Measurements from ENCODE around the gene TSPAN5.

Gene TSPAN5

GRCh38 chr4:98608356-98608755, 50.1 kb downstream of the TSPAN5 start:
- DNase-seq, result no peak
- intact Hi-C loops (cut with DNase I), result no loop called here

GRCh38 chr4:98606894-98607293, 51.5 kb downstream of the TSPAN5 start:
- intact Hi-C loops (cut with DNase I), result no loop called here
- no peak for DNase-seq

- DNase-seq, result no peak
- intact Hi-C loops (cut with DNase I), result no loop called here
Measured at GRCh38 chr4:98605216-98605615, 53.2 kb downstream of the TSPAN5 start.

- no peak for DNase-seq
- intact Hi-C loops (cut with DNase I), result no loop called here
Measured at GRCh38 chr4:98604723-98605122, 53.7 kb downstream of the TSPAN5 start.

GRCh38 chr4:98603683-98604521, 54.5 kb downstream of the TSPAN5 start:
- intact Hi-C loops (cut with DNase I), result no loop called here
- peak in 15 of 42 donors; percentile 36 to 69 (median 47) for DNase-seq

- no peak for DNase-seq
- intact Hi-C loops (cut with DNase I), result no loop called here
Measured at GRCh38 chr4:98602270-98602669, 56.1 kb downstream of the TSPAN5 start.

- no peak for DNase-seq
- intact Hi-C loops (cut with DNase I), result no loop called here
Measured at GRCh38 chr4:98601708-98602107, 56.7 kb downstream of the TSPAN5 start.

GRCh38 chr4:98599617-98600205, 58.7 kb downstream of the TSPAN5 start:
- DNase-seq, result no peak
- intact Hi-C loops (cut with DNase I), result no loop called here

GRCh38 chr4:98586962-98587354, 71.5 kb downstream of the TSPAN5 start:
- intact Hi-C loops (cut with DNase I), result loop anchor here (10.0 kb wide), 1 partner anchor 68 kb away; the partner anchor contains the start of gene TSPAN5
- DNase-seq, result peak in 39 of 42 donors; percentile 20 to 81 (median 54)

GRCh38 chr4:98586291-98586961, 72.0 kb downstream of the TSPAN5 start:
- intact Hi-C loops (cut with DNase I), result loop anchor here (10.0 kb wide), 1 partner anchor 68 kb away; the partner anchor contains the start of gene TSPAN5
- DNase-seq, result no peak

GRCh38 chr4:98585596-98585995, 72.8 kb downstream of the TSPAN5 start:
- no peak for DNase-seq
- intact Hi-C loops (cut with DNase I), result loop anchor here (10.0 kb wide), 1 partner anchor 69 kb away; the partner anchor contains the start of gene TSPAN5

- intact Hi-C loops (cut with DNase I), result loop anchor here (10.0 kb wide), 1 partner anchor 71 kb away; the partner anchor contains the start of gene TSPAN5
- no peak for DNase-seq
Measured at GRCh38 chr4:98584265-98584664, 74.1 kb downstream of the TSPAN5 start.

GRCh38 chr4:98583265-98583664, 75.1 kb downstream of the TSPAN5 start:
- no peak for DNase-seq
- intact Hi-C loops (cut with DNase I), result loop anchor here (10.0 kb wide), 1 partner anchor 72 kb away; the partner anchor contains the start of gene TSPAN5

GRCh38 chr4:98581126-98581525, 77.3 kb downstream of the TSPAN5 start:
- intact Hi-C loops (cut with DNase I), result loop anchor here (10.0 kb wide), 1 partner anchor 74 kb away; the partner anchor contains the start of gene TSPAN5
- no peak for DNase-seq

GRCh38 chr4:98577956-98578355, 80.5 kb downstream of the TSPAN5 start:
- intact Hi-C loops (cut with DNase I), result no loop called here

GRCh38 chr4:98574816-98575215, 83.6 kb downstream of the TSPAN5 start:
- intact Hi-C loops (cut with DNase I), result no loop called here
- DNase-seq, result no peak

More at GRCh38 chr4:98577956-98578355, 80.5 kb downstream of the TSPAN5 start:
- no peak for DNase-seq

- DNase-seq, result no peak
- intact Hi-C loops (cut with DNase I), result no loop called here
Measured at GRCh38 chr4:98573791-98574190, 84.6 kb downstream of the TSPAN5 start.

GRCh38 chr4:98572697-98573096, 85.7 kb downstream of the TSPAN5 start:
- intact Hi-C loops (cut with DNase I), result no loop called here
- no peak for DNase-seq

GRCh38 chr4:98571161-98571786, 87.1 kb downstream of the TSPAN5 start:
- peak in 1 of 42 donors; percentile 30 for DNase-seq
- intact Hi-C loops (cut with DNase I), result no loop called here
